Esophagus squamous epithelium (tissue), 4 donors: ENCODE results near the gene PTPRN2.

ENCODE experiments used
- POLR2A ChIP-seq, 4 donors: fragments of 450-650 bp; IDR thresholded peaks; one replicate each; pipeline ENCODE4 v1.6.1; 2017; ENCODE audit warnings: antibody characterized with exemption in 4 of 4, mild to moderate bottlenecking in 4 of 4, moderate library complexity in 3 of 4
- TF ChIP-seq, protein P1 (sequence below), 6 experiments: fragments of 450-650 bp in 4 of 6; fragments of 200-600 bp in 2 of 6; sonication (generic) in 2 of 6; IDR thresholded peaks; one replicate each; pipeline ENCODE4 v1.5.1; 2016 to 2019; ENCODE audit warnings: antibody characterized with exemption in 6 of 6, mild to moderate bottlenecking in 4 of 6, moderate library complexity in 4 of 6

- TF ChIP-seq, protein P1, sequence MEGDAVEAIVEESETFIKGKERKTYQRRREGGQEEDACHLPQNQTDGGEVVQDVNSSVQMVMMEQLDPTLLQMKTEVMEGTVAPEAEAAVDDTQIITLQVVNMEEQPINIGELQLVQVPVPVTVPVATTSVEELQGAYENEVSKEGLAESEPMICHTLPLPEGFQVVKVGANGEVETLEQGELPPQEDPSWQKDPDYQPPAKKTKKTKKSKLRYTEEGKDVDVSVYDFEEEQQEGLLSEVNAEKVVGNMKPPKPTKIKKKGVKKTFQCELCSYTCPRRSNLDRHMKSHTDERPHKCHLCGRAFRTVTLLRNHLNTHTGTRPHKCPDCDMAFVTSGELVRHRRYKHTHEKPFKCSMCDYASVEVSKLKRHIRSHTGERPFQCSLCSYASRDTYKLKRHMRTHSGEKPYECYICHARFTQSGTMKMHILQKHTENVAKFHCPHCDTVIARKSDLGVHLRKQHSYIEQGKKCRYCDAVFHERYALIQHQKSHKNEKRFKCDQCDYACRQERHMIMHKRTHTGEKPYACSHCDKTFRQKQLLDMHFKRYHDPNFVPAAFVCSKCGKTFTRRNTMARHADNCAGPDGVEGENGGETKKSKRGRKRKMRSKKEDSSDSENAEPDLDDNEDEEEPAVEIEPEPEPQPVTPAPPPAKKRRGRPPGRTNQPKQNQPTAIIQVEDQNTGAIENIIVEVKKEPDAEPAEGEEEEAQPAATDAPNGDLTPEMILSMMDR (IDR thresholded peaks at IDR 0.05) = no peak
- no peak for TF ChIP-seq POLR2A (IDR thresholded peaks at IDR 0.05)
Measured at GRCh38 chr7:158356454-158356853, 231.2 kb downstream of the PTPRN2 start.
